IMR-90 (cell line): Measurements from ENCODE around the gene FAM110C. TPM values are rescaled to one million over a fixed set of nuclear protein-coding genes. Genes with fewer than 3 reads are reported as not detected.

ENCODE experiments used
- ATAC-seq: fragments of 200-7000 bp; cut with Tn5 transposase; 2 replicates; pipeline ENCODE4 v1.9.1; 2020; ENCODE audit warnings: low read depth, mild to moderate bottlenecking, moderate library complexity
- BruUV-seq: library from RNA; stranded (reverse); fragments of 400-500 nt; replicated peaks from 2 replicates; lab custom pipeline; 2021; lab: Mats Ljungman, UMichigan
- CTCF ChIA-PET: fragments of 300-600 bp; formaldehyde crosslinking; extraction: SDS; loops from one replicate; lab custom pipeline; 2021; ENCODE audit warnings: antibody characterized with exemption; lab: Yijun Ruan, JAX
- POLR2A ChIA-PET: fragments of 300-600 bp; sonication (Branson Sonifier 250); formaldehyde crosslinking; loops from one replicate; lab custom pipeline; 2022; ENCODE audit warnings: antibody characterized with exemption; ENCODE audit not compliant: unreplicated experiment; lab: Charles Lee
- DNase-seq: peaks from one replicate; pipeline ENCODE4 v3.0.0; 2013
- H2AFZ ChIP-seq: replicated peaks from 2 replicates; pipeline ENCODE3; 2013; ENCODE audit warnings: low read length, mild to moderate bottlenecking; ENCODE audit not compliant: poor library complexity
- H2AK5ac ChIP-seq: 2 replicates; pipeline ENCODE4 v1.6.1; 2013; ENCODE audit warnings: low read depth, low read length, inconsistent platforms
- H2AK9ac ChIP-seq: replicated peaks from 2 replicates; pipeline ENCODE3; 2013; ENCODE audit warnings: mild to moderate bottlenecking, low read depth, low read length, moderate library complexity; ENCODE audit not compliant: poor library complexity
- H2BK120ac ChIP-seq: 2 replicates; pipeline ENCODE4 v1.6.1; 2013; ENCODE audit warnings: low read depth, low read length, inconsistent platforms
- H2BK15ac ChIP-seq: 3 replicates; pipeline ENCODE4 v1.6.1; 2013; ENCODE audit warnings: low read depth, low read length, inconsistent platforms
- H2BK20ac ChIP-seq: 2 replicates; pipeline ENCODE4 v1.6.1; 2013; ENCODE audit warnings: low read depth, mild to moderate bottlenecking, inconsistent platforms, low read length, moderate library complexity
- H2BK5ac ChIP-seq: 2 replicates; pipeline ENCODE4 v1.6.1; 2013; ENCODE audit warnings: mild to moderate bottlenecking, low read depth, low read length, inconsistent platforms; ENCODE audit not compliant: poor library complexity, severe bottlenecking
- H3K14ac ChIP-seq: replicated peaks from 2 replicates; pipeline ENCODE4 v1.6.1; 2013; ENCODE audit warnings: low read depth, low read length, inconsistent platforms
- H3K18ac ChIP-seq: 2 replicates; pipeline ENCODE4 v1.6.1; 2013; ENCODE audit warnings: low read depth, low read length, control low read depth
- H3K23ac ChIP-seq: 2 replicates; pipeline ENCODE4 v1.6.1; 2013; ENCODE audit warnings: low read depth, low read length, inconsistent platforms
- H3K27ac ChIP-seq: 2 replicates; pipeline ENCODE4 v1.5.1; 2013; ENCODE audit warnings: mild to moderate bottlenecking, control low read depth, low read length; ENCODE audit not compliant: insufficient read depth
- H3K27me3 ChIP-seq: 2 replicates; pipeline ENCODE4 v1.6.1; 2013; ENCODE audit warnings: low read length; ENCODE audit not compliant: control insufficient read depth, insufficient read depth
- H3K36me3 ChIP-seq: 2 replicates; pipeline ENCODE4 v1.6.1; 2013; ENCODE audit warnings: low read length, mixed read lengths; ENCODE audit not compliant: control insufficient read depth, insufficient read depth
- H3K4ac ChIP-seq: 2 replicates; pipeline ENCODE4 v1.6.1; 2013; ENCODE audit warnings: low read depth, low read length, inconsistent platforms
- H3K4me1 ChIP-seq: 2 replicates; pipeline ENCODE4 v1.6.1; 2013; ENCODE audit warnings: low read length, mixed read lengths; ENCODE audit not compliant: control insufficient read depth, insufficient read depth
- H3K4me2 ChIP-seq: 2 replicates; pipeline ENCODE4 v1.6.1; 2013; ENCODE audit warnings: low read depth, mild to moderate bottlenecking, control low read depth, low read length, moderate library complexity
- H3K4me3 ChIP-seq: 2 replicates; pipeline ENCODE4 v1.5.1; 2013; ENCODE audit warnings: low read depth, mild to moderate bottlenecking, control low read depth, low read length, moderate library complexity; ENCODE audit not compliant: insufficient read depth
- H3K56ac ChIP-seq: 2 replicates; pipeline ENCODE4 v1.6.1; 2013; ENCODE audit warnings: low read length, inconsistent platforms; ENCODE audit not compliant: insufficient read depth; ENCODE audit errors: extremely low read depth
- H3K79me1 ChIP-seq, 2 experiments: 2 replicates each; pipeline ENCODE4 v1.6.1; 2013; ENCODE audit warnings: low read length in 2 of 2, inconsistent platforms in 1 of 2, low read depth in 1 of 2
- H3K9ac ChIP-seq: 2 replicates; pipeline ENCODE4 v1.6.1; 2013; ENCODE audit warnings: low read depth, low read length, control low read depth
- H3K9me1 ChIP-seq: 2 replicates; pipeline ENCODE4 v1.6.1; 2013; ENCODE audit warnings: low read length, inconsistent platforms; ENCODE audit not compliant: insufficient read depth
- H3K9me3 ChIP-seq: 2 replicates; pipeline ENCODE4 v1.6.1; 2013; ENCODE audit warnings: low read length; ENCODE audit not compliant: control insufficient read depth, insufficient read depth
- H4K20me1 ChIP-seq: 2 replicates; pipeline ENCODE4 v1.6.1; 2013; ENCODE audit warnings: low read length, inconsistent platforms; ENCODE audit not compliant: insufficient read depth
- H4K5ac ChIP-seq: 2 replicates; pipeline ENCODE4 v1.6.1; 2013; ENCODE audit warnings: mild to moderate bottlenecking, low read depth, low read length, control low read depth
- H4K8ac ChIP-seq, 2 experiments: 2 replicates each; pipeline ENCODE4 v1.6.1; 2013; ENCODE audit warnings: low read depth in 2 of 2, low read length in 2 of 2, control low read depth in 1 of 2, inconsistent platforms in 1 of 2
- H4K91ac ChIP-seq: 2 replicates; pipeline ENCODE4 v1.6.1; 2013; ENCODE audit warnings: low read depth, low read length, inconsistent platforms; ENCODE audit not compliant: insufficient read depth
- MAFK ChIP-seq: IDR thresholded peaks from 2 replicates; pipeline ENCODE4 v1.6.1; 2012; ENCODE audit warnings: low read depth, low read length, improper control_type of control experiment
- NFE2L2 ChIP-seq: fragments of 150-350 bp; IDR thresholded peaks from 2 replicates; pipeline ENCODE4 v1.6.1; 2016; ENCODE audit warnings: low read depth, mild to moderate bottlenecking, low read length
- POLR2A ChIP-seq: IDR thresholded peaks from 2 replicates; pipeline ENCODE4 v1.6.1; 2012; ENCODE audit warnings: mild to moderate bottlenecking, low read depth, low read length
- RAD21 ChIP-seq: IDR thresholded peaks from 2 replicates; pipeline ENCODE4 v1.6.1; 2012; ENCODE audit warnings: low read length, improper control_type of control experiment
- RCOR1 ChIP-seq: IDR thresholded peaks from 2 replicates; pipeline ENCODE4 v1.6.1; 2012; ENCODE audit warnings: mild to moderate bottlenecking, low read length, improper control_type of control experiment; ENCODE audit not compliant: insufficient replicate concordance
- WGBS, 2 experiments: methylation state at CpG; one replicate each; pipeline versions ENCODE4 v1.1.5 to v1.1.7; 2013; ENCODE audit warnings: missing lambda C conversion rate in 2 of 2; ENCODE audit not compliant: insufficient read length in 1 of 2; ENCODE audit errors: extremely low coverage in 2 of 2; 5-methylcytosine and 5-hydroxymethylcytosine counted together
- dilution Hi-C: fragments of 300-500 bp; cut with HindIII; formaldehyde crosslinking; loops from one replicate; pipeline ENCODE4 v1.14.3; 2018; ENCODE audit warnings: low sequenced_read_pairs; ENCODE audit not compliant: unreplicated experiment
- in situ Hi-C: fragments of 300-500 bp; cut with MboI; formaldehyde crosslinking; loops from 3 replicates; pipeline ENCODE4 v1.14.3; 2019; ENCODE audit warnings: low sequenced_read_pairs, inconsistent platforms, mixed read lengths
- intact Hi-C: fragments of 100-400 bp; cut with micrococcal nuclease; formaldehyde crosslinking; loops from 2 replicates; pipeline ENCODE4 v1.10.0; 2022
- polyA plus RNA-seq, 3 experiments: library from polyadenylated mRNA; depleted of rRNA; stranded (reverse); fragments of >200 nt; gene quantifications; 2 replicates each; pipeline ENCODE4 v1.2.3, GENCODE V29; 2012; ENCODE audit warnings: low replicate concordance in 1 of 3
- total RNA-seq: library from RNA; depleted of rRNA; stranded (reverse); fragments of >200 nt; gene quantifications from 2 replicates; pipeline ENCODE4 v1.2.3, GENCODE V29; 2012

FAM110C gene
- total and polyA plus RNA-seq, 2 of the 4 experiments (the other 2 are of a cell fraction): not detected

GRCh38 chr2:19505-19904 lies 26.8 kb downstream of the FAM110C start:
- Histone ChIP-seq H2AK5ac (no peak overlapping the region), H3K4me1 (no peaks in the 10 kb centered on the region), H2BK5ac (no peak overlapping the region), H3K4me2 (no peak overlapping the region), H2AFZ (no peak overlapping the region), H3K9me3 (no peaks in the 10 kb centered on the region), H3K79me1 (no peaks in the 10 kb centered on the region), H3K18ac (no peak overlapping the region), H2BK120ac (no peak overlapping the region), H3K9me1 (no peaks in the 10 kb centered on the region), H3K4ac (no peak overlapping the region), H2AK9ac (no peak overlapping the region), H4K91ac (no peak overlapping the region), H3K4me3 (no peak overlapping the region), H2BK20ac (no peak overlapping the region), H3K9ac (no peak overlapping the region), H4K20me1 (no peaks in the 10 kb centered on the region), H3K27ac (no peak overlapping the region), H4K8ac (no peak overlapping the region), H2BK15ac (no peak overlapping the region), H4K5ac (no peak overlapping the region), H3K56ac (no peak overlapping the region), H3K27me3 (no peaks in the 10 kb centered on the region), H3K14ac (no peak overlapping the region), H3K36me3 (no peaks in the 10 kb centered on the region), H3K23ac (no peak overlapping the region)
- CTCF ChIA-PET: no interaction called here
- intact Hi-C loops: no loop called here
- DNase-seq (no peak), ATAC-seq (no peak)
- dilution Hi-C loops: no loop called here
- 27% methylated on average over 3 of the region's 5 CpGs; no CpG with 5 or more reads in 1 of the 2 experiments for WGBS, 2 experiments
- in situ Hi-C loops: no loop called here
- BruUV-seq: no TSS peak
- POLR2A ChIA-PET: no interaction called here
- TF ChIP-seq NFE2L2 (no peak), RAD21 (no peak), POLR2A (no peak), RCOR1 (no peak), MAFK (no peak)
